Sigmoid colon (tissue), 7 donors: ENCODE measurements around the gene POMT1. TPM values are rescaled to one million over a fixed set of nuclear protein-coding genes. Genes with fewer than 3 reads are reported as not detected.

ENCODE experiments used
- DNase-seq: peaks from one replicate; pipeline ENCODE4 v3.0.0-alpha.2; 2019
- H3K27ac ChIP-seq, 4 donors: fragments of 200-600 bp; sonication (generic); one replicate each; pipeline ENCODE4 v1.5.1; 2016 to 2019; ENCODE audit warnings: mild to moderate bottlenecking in 1 of 4
- H3K27me3 ChIP-seq, 3 donors: fragments of 200-600 bp; sonication (generic); one replicate each; pipeline ENCODE4 v1.5.1; 2019; ENCODE audit warnings: mild to moderate bottlenecking in 1 of 3
- H3K36me3 ChIP-seq, 4 donors: fragments of 200-600 bp; sonication (generic); one replicate each; pipeline ENCODE4 v1.5.1; 2016 to 2019
- H3K4me1 ChIP-seq, 4 donors: fragments of 200-600 bp; sonication (generic); one replicate each; pipeline ENCODE4 v1.5.1; 2017 to 2019
- H3K4me3 ChIP-seq, 4 donors: fragments of 200-600 bp; sonication (generic); one replicate each; pipeline ENCODE4 v1.5.1; 2017 to 2019; ENCODE audit warnings: mild to moderate bottlenecking in 2 of 4, moderate library complexity in 1 of 4
- H3K9me3 ChIP-seq, 4 donors: fragments of 200-600 bp in 3 of 4; sonication (generic) in 3 of 4; one replicate each; pipeline versions ENCODE4 v1.5.1 to v1.6.1; 2013 to 2019
- EP300 ChIP-seq, 4 donors: sonication (generic); formaldehyde crosslinking; IDR thresholded peaks; one replicate each; pipeline ENCODE4 v1.6.1; 2017; ENCODE audit warnings: antibody characterized with exemption in 4 of 4
- POLR2A ChIP-seq, 2 donors: fragments of 450-650 bp; IDR thresholded peaks; one replicate each; pipeline ENCODE4 v1.6.1; 2016; ENCODE audit warnings: antibody characterized with exemption in 2 of 2, mild to moderate bottlenecking in 2 of 2, moderate library complexity in 2 of 2
- POLR2AphosphoS5 ChIP-seq, 4 donors: sonication (generic); formaldehyde crosslinking; IDR thresholded peaks; one replicate each; pipeline ENCODE4 v1.6.1; 2017; ENCODE audit warnings: antibody characterized with exemption in 4 of 4
- WGBS, 2 donors: extraction: QIAGEN DNeasy Blood & Tissue Kit; methylation state at CpG; one replicate each; pipeline ENCODE4 v1.1.7; 2013; 5-methylcytosine and 5-hydroxymethylcytosine counted together
- intact Hi-C: fragments of 100-400 bp; cut with DNase I; formaldehyde crosslinking; loops from one replicate; pipeline ENCODE4 v1.15.1; 2023
- polyA plus RNA-seq, 3 donors: library from polyadenylated mRNA; stranded (reverse); fragments of 200-250 nt; gene quantifications; one replicate each; pipeline ENCODE4 v1.2.3, GENCODE V29; 2013
- total RNA-seq, 4 donors: library from RNA; depleted of rRNA; stranded (reverse); fragments of >200 nt; gene quantifications; one replicate each; pipeline ENCODE4 v1.1.0, GENCODE V29; 2016
- TF ChIP-seq, protein P1 (sequence below), 4 experiments: fragments of 450-650 bp in 3 of 4; fragments of 200-600 bp in 1 of 4; IDR thresholded peaks; one replicate each; pipeline ENCODE4 v1.5.1; 2016 to 2019; ENCODE audit warnings: antibody characterized with exemption in 4 of 4, mild to moderate bottlenecking in 3 of 4, moderate library complexity in 2 of 4
- donor health status: healthy with polysubstance abuse.
- donor health status: Bipolar disorder and iron deficiency.
- donor health status: healthy.

Gene POMT1
- total and polyA plus RNA-seq, 7 donors: 3.6 to 61.2 (median 21.9) TPM

DNA sequence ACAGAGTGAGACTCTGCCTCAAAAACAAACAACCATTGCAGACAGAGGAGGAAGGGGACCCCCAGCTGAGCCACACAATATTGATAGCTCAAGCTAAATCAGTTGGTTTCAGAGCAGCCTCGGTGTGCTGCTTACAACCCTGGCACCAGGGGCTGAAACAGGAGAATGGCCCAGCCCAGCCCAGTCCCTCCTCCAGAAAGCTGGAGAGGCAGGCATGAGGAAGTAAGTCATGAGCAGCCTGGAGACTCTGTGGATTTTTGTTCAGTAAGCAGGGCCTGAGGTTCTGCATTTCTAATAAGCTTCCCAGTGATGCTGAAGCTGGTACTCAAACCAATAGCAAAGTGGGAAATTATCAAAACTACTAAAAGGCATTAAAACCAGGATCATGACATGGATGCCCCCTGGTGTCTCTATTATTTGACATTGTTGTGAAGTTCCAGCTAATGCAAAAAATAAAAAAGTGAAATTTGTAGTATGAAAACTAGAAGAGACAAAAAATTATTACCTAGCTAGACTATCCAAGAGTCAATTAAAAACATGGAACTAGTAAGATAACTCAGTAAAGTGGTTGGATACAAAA, 56.8 kb downstream of the POMT1 start:
- no peak for DNase-seq
- Histone ChIP-seq H3K27me3 (peaks cover 7 to 20% (median 19%) of the 10 kb centered on the region in 3 donors), H3K4me1 (no peaks in the 10 kb centered on the region), H3K4me3 (no peak overlapping the region), H3K9me3 (peaks cover 0 to 5% (median 1%) of the 10 kb centered on the region in 4 donors), H3K36me3 (no peaks in the 10 kb centered on the region), H3K27ac (no peak overlapping the region)
- intact Hi-C loops: no loop called here
- 59 to 74% methylated on average over 1 of the region's 1 CpG for WGBS, 2 donors
- TF ChIP-seq, protein P1, sequence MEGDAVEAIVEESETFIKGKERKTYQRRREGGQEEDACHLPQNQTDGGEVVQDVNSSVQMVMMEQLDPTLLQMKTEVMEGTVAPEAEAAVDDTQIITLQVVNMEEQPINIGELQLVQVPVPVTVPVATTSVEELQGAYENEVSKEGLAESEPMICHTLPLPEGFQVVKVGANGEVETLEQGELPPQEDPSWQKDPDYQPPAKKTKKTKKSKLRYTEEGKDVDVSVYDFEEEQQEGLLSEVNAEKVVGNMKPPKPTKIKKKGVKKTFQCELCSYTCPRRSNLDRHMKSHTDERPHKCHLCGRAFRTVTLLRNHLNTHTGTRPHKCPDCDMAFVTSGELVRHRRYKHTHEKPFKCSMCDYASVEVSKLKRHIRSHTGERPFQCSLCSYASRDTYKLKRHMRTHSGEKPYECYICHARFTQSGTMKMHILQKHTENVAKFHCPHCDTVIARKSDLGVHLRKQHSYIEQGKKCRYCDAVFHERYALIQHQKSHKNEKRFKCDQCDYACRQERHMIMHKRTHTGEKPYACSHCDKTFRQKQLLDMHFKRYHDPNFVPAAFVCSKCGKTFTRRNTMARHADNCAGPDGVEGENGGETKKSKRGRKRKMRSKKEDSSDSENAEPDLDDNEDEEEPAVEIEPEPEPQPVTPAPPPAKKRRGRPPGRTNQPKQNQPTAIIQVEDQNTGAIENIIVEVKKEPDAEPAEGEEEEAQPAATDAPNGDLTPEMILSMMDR (IDR thresholded peaks at IDR 0.05): no peak
- TF ChIP-seq EP300 (IDR thresholded peaks at IDR 0.05) (no peak), POLR2A (IDR thresholded peaks at IDR 0.05) (no peak), POLR2AphosphoS5 (IDR thresholded peaks at IDR 0.05) (no peak)

DNA sequence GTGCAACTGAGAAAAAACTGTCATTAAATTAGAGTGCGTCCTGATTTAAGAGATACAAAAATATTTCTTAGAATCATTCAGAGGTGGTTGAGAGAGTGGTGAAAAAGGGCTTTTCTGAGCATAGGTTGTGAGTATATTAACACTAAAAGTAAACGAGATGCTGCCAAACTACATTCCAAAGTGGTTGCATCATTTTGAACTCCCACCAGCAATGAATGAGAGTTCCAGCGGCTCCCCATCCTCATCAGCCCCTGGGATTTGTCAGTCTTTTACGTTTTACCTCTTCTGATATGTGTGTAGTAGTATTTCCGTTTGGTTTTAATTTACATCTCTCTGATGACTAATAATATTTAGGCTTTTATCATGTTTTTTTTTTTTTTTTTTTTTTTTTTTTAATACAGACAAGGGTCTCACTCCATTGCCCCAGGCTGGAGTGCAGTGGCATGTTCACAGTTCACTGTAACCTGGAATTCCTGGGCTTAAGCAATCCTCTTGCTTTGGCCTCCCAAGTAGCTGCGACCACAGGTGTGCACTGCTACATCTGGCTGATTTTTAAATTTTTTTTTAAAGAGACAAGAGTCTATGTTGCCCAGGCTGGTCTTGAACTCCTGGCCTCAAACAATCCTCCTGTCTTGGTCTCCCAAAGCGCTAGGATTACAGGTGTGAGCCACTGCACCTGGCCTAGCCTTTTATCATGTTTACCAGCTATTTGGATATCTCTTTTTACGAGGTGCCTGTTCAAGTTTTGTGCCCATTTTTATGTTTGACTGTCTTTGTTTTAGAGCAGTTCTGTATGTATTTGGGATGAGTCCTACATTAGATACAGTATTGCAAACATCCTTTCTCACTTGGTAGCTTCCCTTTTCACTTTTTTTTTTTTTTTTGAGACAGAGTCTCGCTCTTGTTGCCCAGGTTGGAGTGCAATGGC, 59.6 kb downstream of the POMT1 start:
- Histone ChIP-seq H3K4me1 (no peaks in the 10 kb centered on the region), H3K27ac (no peak overlapping the region), H3K9me3 (peaks cover 0 to 5% (median 1%) of the 10 kb centered on the region in 4 donors), H3K27me3 (no peaks in the 10 kb centered on the region), H3K4me3 (no peak overlapping the region), H3K36me3 (no peaks in the 10 kb centered on the region)
- no peak for TF ChIP-seq EP300 (IDR thresholded peaks at IDR 0.05)
- TF ChIP-seq POLR2A (IDR thresholded peaks at IDR 0.05): no peak
- TF ChIP-seq, protein P1 (IDR thresholded peaks at IDR 0.05): no peak
- TF ChIP-seq POLR2AphosphoS5 (IDR thresholded peaks at IDR 0.05): no peak
- 68 to 69% methylated on average over 9 of the region's 9 CpGs for WGBS, 2 donors
- intact Hi-C loops: no loop called here
- DNase-seq: no peak

DNA sequence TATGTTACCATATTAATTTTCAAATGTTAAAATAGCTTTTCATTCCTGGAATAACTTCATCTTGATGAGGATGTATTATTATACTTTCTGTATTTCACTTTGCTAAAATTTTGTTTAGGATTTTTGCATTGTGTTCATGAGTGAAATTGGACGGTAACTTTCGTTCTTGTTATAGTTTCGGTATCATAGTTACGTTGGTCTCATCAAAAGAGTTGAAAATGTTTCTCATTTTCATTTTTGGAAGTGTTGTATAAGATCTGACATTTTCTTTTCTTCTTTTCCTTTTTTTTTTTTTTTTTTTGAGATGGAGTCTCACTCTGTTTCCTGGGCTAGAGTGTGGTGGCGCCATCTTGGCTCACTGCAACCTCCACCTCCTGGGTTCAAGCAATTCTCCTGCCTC, 62.7 kb downstream of the POMT1 start:
- no peaks in the 10 kb centered on the region for H3K4me1 ChIP-seq
- TF ChIP-seq EP300 (IDR thresholded peaks at IDR 0.05) (no peak), POLR2A (IDR thresholded peaks at IDR 0.05) (no peak)
- TF ChIP-seq, protein P1 (IDR thresholded peaks at IDR 0.05): no peak
- no peaks in the 10 kb centered on the region for H3K27me3 ChIP-seq
- intact Hi-C loops: no loop called here
- 85 to 91% methylated on average over 5 of the region's 5 CpGs for WGBS, 2 donors
- peaks cover 0 to 5% (median 1%) of the 10 kb centered on the region in 4 donors for H3K9me3 ChIP-seq
- H3K27ac ChIP-seq: no peak overlapping the region
- no peak overlapping the region for H3K4me3 ChIP-seq
- no peaks in the 10 kb centered on the region for H3K36me3 ChIP-seq
- no peak for DNase-seq

DNA sequence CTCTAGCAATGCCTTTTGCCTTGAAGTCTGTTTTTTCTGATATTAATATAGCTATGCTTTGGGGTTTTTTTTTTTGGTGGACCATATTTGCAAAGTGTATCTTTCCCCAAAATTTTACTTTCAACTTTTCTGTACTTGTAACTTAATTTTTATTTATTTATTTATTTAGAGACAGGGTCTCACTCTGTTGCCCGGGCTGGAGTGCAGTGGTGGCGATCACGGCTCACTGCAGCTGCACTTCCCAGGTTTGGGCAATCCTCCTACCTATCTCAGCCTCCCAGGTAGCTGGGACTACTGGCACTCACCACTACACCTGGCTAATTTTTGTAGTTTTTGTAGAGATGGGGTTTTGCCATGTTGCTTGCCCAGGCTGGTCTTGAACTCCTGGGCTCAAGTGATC, 63.4 kb downstream of the POMT1 start:
- no peak overlapping the region for H3K4me3 ChIP-seq
- H3K36me3 ChIP-seq: no peaks in the 10 kb centered on the region
- H3K9me3 ChIP-seq: peaks cover 0 to 5% (median 1%) of the 10 kb centered on the region in 4 donors
- DNase-seq: no peak
- WGBS, 2 donors: 97 to 98% methylated on average over 3 of the region's 3 CpGs
- TF ChIP-seq EP300 (IDR thresholded peaks at IDR 0.05) (no peak), POLR2AphosphoS5 (IDR thresholded peaks at IDR 0.05) (no peak), POLR2A (IDR thresholded peaks at IDR 0.05) (no peak)
- TF ChIP-seq, protein P1 (IDR thresholded peaks at IDR 0.05): no peak
- no peaks in the 10 kb centered on the region for H3K4me1 ChIP-seq
- no peaks in the 10 kb centered on the region for H3K27me3 ChIP-seq
- H3K27ac ChIP-seq: no peak overlapping the region
- intact Hi-C loops: no loop called here
